ENCODE measurements around the gene PPP2CA.
"Not testable (repeated sequence)": the region's sequence is repeated elsewhere in the genome, so short reads cannot be mapped to it uniquely, and the experiment has no call there.

The PPP2CA gene

GRCh38 chr5:134227259-134227658 lies 1.4 kb upstream of the PPP2CA start:
- no peaks in the 10 kb centered on the region for H3K27me3 ChIP-seq (replicated peaks in 2 of 5; ENCODE audit: control insufficient read depth in 4 of 5, insufficient read depth in 5 of 5, low read length in 4 of 5)
- 95% methylated on average over 4 of the region's 5 CpGs for WGBS (ENCODE audit: insufficient coverage)
- no peaks in the 10 kb centered on the region for H3K9me3 ChIP-seq (ENCODE audit: control extremely low read depth in 1 of 5, control insufficient read depth in 4 of 5, insufficient read depth in 2 of 5, low read depth in 1 of 5, low read length in 4 of 5)
- H3K4me1 ChIP-seq (ENCODE audit: control extremely low read depth in 1 of 4, control insufficient read depth in 4 of 4, insufficient read depth in 4 of 4, low read length in 3 of 4), result peaks cover 22 to 40% (median 28%) of the 10 kb centered on the region in 4 experiments
- POLR2A ChIA-PET, result no interaction called here
- peak overlapping the region; percentile 99 to 100 for H3K27ac ChIP-seq (ENCODE audit: insufficient read depth in 1 of 2, low read depth in 1 of 2, low read length in 2 of 2, poor library complexity in 1 of 2, severe bottlenecking in 2 of 2)
- peak; percentile 27 to 55 (median 47) for DNase-seq
- CTCF ChIA-PET, result interaction anchor here (2.0 to 3.2 kb wide), 5 partner anchors 9 to 63 kb away, joined by 7 to 19 read pairs (median 9); no protein-coding TSS in a partner anchor
- H3K36me3 ChIP-seq (ENCODE audit: control insufficient read depth in 4 of 4, insufficient read depth in 4 of 4, low read length in 3 of 4), result peaks cover 0 to 4% (median 0%) of the 10 kb centered on the region in 4 experiments
- peak overlapping the region in 5 of 7 experiments; percentile 95 to 100 (median 98) for H3K4me3 ChIP-seq (ENCODE audit: control insufficient read depth in 1 of 7, extremely low read depth in 1 of 7, insufficient read depth in 4 of 7, low read depth in 2 of 7, low read length in 6 of 7)

- H3K27me3 ChIP-seq (replicated peaks in 2 of 5; ENCODE audit: control insufficient read depth in 4 of 5, insufficient read depth in 5 of 5, low read length in 4 of 5), result no peaks in the 10 kb centered on the region
- H3K9me3 ChIP-seq (ENCODE audit: control extremely low read depth in 1 of 5, control insufficient read depth in 4 of 5, insufficient read depth in 2 of 5, low read depth in 1 of 5, low read length in 4 of 5), result no peaks in the 10 kb centered on the region
- 4% methylated on average over 33 of the region's 51 CpGs for whole genome bisulfite sequencing (ENCODE audit: insufficient coverage)
- peak overlapping the region; percentile 95 to 100 (median 98) for H3K4me3 ChIP-seq (ENCODE audit: control insufficient read depth in 1 of 7, extremely low read depth in 1 of 7, insufficient read depth in 4 of 7, low read depth in 2 of 7, low read length in 6 of 7)
- ChIA-PET CTCF (interaction anchor here (2.0 to 3.2 kb wide), 5 partner anchors 10 to 64 kb away, joined by 7 to 19 read pairs (median 9); no protein-coding TSS in a partner anchor), POLR2A (interaction anchor here (0.6 to 0.7 kb wide), 3 partner anchors 14 to 398 kb away, joined by 3 to 6 read pairs (median 4); no protein-coding TSS in a partner anchor)
- peaks cover 0 to 4% (median 0%) of the 10 kb centered on the region in 4 experiments for H3K36me3 ChIP-seq (ENCODE audit: control insufficient read depth in 4 of 4, insufficient read depth in 4 of 4, low read length in 3 of 4)
- H3K4me1 ChIP-seq (ENCODE audit: control extremely low read depth in 1 of 4, control insufficient read depth in 4 of 4, insufficient read depth in 4 of 4, low read length in 3 of 4), result peaks cover 25 to 44% (median 33%) of the 10 kb centered on the region in 4 experiments
- peak overlapping the region; percentile 99 to 100 for H3K27ac ChIP-seq (ENCODE audit: insufficient read depth in 1 of 2, low read depth in 1 of 2, low read length in 2 of 2, poor library complexity in 1 of 2, severe bottlenecking in 2 of 2)
- DNase-seq, result peak; percentile 31 to 83 (median 83)
Observed at GRCh38 chr5:134226441-134227192, 744 bp upstream of the PPP2CA start.

GRCh38 chr5:134224888-134225779 lies 739 bp downstream of the PPP2CA start:
- ChIA-PET CTCF (interaction anchor here (1.0 to 3.2 kb wide), 9 partner anchors 11 to 65 kb away, joined by 3 to 19 read pairs (median 7); no protein-coding TSS in a partner anchor), POLR2A (interaction anchor here (0.6 to 1.9 kb wide), 7 partner anchors 15 to 401 kb away, joined by 3 to 12 read pairs (median 4); partner anchors contain the start of gene SKP1)
- Histone ChIP-seq H3K4me3 (ENCODE audit: control insufficient read depth in 1 of 7, extremely low read depth in 1 of 7, insufficient read depth in 4 of 7, low read depth in 2 of 7, low read length in 6 of 7) (peak overlapping the region; percentile 95 to 100 (median 98)), H3K36me3 (ENCODE audit: control insufficient read depth in 4 of 4, insufficient read depth in 4 of 4, low read length in 3 of 4) (peaks cover 0 to 15% (median 4%) of the 10 kb centered on the region in 4 experiments), H3K27ac (ENCODE audit: insufficient read depth in 1 of 2, low read depth in 1 of 2, low read length in 2 of 2, poor library complexity in 1 of 2, severe bottlenecking in 2 of 2) (peak overlapping the region; percentile 99 to 100), H3K4me1 (ENCODE audit: control extremely low read depth in 1 of 4, control insufficient read depth in 4 of 4, insufficient read depth in 4 of 4, low read length in 3 of 4) (peaks cover 25 to 44% (median 33%) of the 10 kb centered on the region in 4 experiments), H3K27me3 (replicated peaks in 2 of 5; ENCODE audit: control insufficient read depth in 4 of 5, insufficient read depth in 5 of 5, low read length in 4 of 5) (no peaks in the 10 kb centered on the region), H3K9me3 (ENCODE audit: control extremely low read depth in 1 of 5, control insufficient read depth in 4 of 5, insufficient read depth in 2 of 5, low read depth in 1 of 5, low read length in 4 of 5) (no peaks in the 10 kb centered on the region)
- WGBS (ENCODE audit: insufficient coverage), result 0% methylated on average over 44 of the region's 49 CpGs
- peak; percentile 74 to 82 (median 74) for DNase-seq

- Histone ChIP-seq H3K27ac (ENCODE audit: insufficient read depth in 1 of 2, low read depth in 1 of 2, low read length in 2 of 2, poor library complexity in 1 of 2, severe bottlenecking in 2 of 2) (peak overlapping the region in 1 of 2 experiments; percentile 100), H3K4me1 (ENCODE audit: control extremely low read depth in 1 of 4, control insufficient read depth in 4 of 4, insufficient read depth in 4 of 4, low read length in 3 of 4) (peaks cover 25 to 47% (median 33%) of the 10 kb centered on the region in 4 experiments)
- DNase-seq, result no peak
Observed at GRCh38 chr5:134223406-134224248, 2.2 kb downstream of the PPP2CA start.

GRCh38 chr5:134221690-134222089 lies 4.2 kb downstream of the PPP2CA start:
- peak overlapping the region in 2 of 7 experiments; percentile 15 to 25 for H3K4me3 ChIP-seq (ENCODE audit: control insufficient read depth in 1 of 7, extremely low read depth in 1 of 7, insufficient read depth in 4 of 7, low read depth in 2 of 7, low read length in 6 of 7)
- CTCF ChIA-PET, result interaction anchor here (1.0 to 3.0 kb wide), 4 partner anchors 8 to 67 kb away, joined by 3 to 10 read pairs (median 6); no protein-coding TSS in a partner anchor
- peaks cover 6 to 27% (median 9%) of the 10 kb centered on the region in 4 experiments for H3K36me3 ChIP-seq (ENCODE audit: control insufficient read depth in 4 of 4, insufficient read depth in 4 of 4, low read length in 3 of 4)
- not testable (repeated sequence) for DNase-seq; H3K27me3 ChIP-seq (replicated peaks in 2 of 5; ENCODE audit: control insufficient read depth in 4 of 5, insufficient read depth in 5 of 5, low read length in 4 of 5); H3K9me3 ChIP-seq (ENCODE audit: control extremely low read depth in 1 of 5, control insufficient read depth in 4 of 5, insufficient read depth in 2 of 5, low read depth in 1 of 5, low read length in 4 of 5)
- peaks cover 21 to 36% (median 28%) of the 10 kb centered on the region in 4 experiments for H3K4me1 ChIP-seq (ENCODE audit: control extremely low read depth in 1 of 4, control insufficient read depth in 4 of 4, insufficient read depth in 4 of 4, low read length in 3 of 4)
- POLR2A ChIA-PET, result interaction anchor here (1.8 kb wide), 2 partner anchors 12 to 45 kb away, joined by 4 to 10 read pairs; partner anchors contain the start of gene SKP1
- WGBS (ENCODE audit: insufficient coverage), result no CpG with 5 or more reads among the region's 5 CpGs
- H3K27ac ChIP-seq (ENCODE audit: insufficient read depth in 1 of 2, low read depth in 1 of 2, low read length in 2 of 2, poor library complexity in 1 of 2, severe bottlenecking in 2 of 2), result peak overlapping the region in 1 of 2 experiments; percentile 12

More at GRCh38 chr5:134223406-134224248, 2.2 kb downstream of the PPP2CA start:
- H3K9me3 ChIP-seq (ENCODE audit: control extremely low read depth in 1 of 5, control insufficient read depth in 4 of 5, insufficient read depth in 2 of 5, low read depth in 1 of 5, low read length in 4 of 5), result no peaks in the 10 kb centered on the region
- H3K4me3 ChIP-seq (ENCODE audit: control insufficient read depth in 1 of 7, extremely low read depth in 1 of 7, insufficient read depth in 4 of 7, low read depth in 2 of 7, low read length in 6 of 7), result peak overlapping the region in 6 of 7 experiments; percentile 95 to 100 (median 98)
- POLR2A ChIA-PET, result interaction anchor here (0.6 to 1.8 kb wide), 3 partner anchors 14 to 203 kb away, joined by 3 to 10 read pairs (median 4); partner anchors contain the start of gene SKP1
- H3K27me3 ChIP-seq (replicated peaks in 2 of 5; ENCODE audit: control insufficient read depth in 4 of 5, insufficient read depth in 5 of 5, low read length in 4 of 5), result no peaks in the 10 kb centered on the region
- CTCF ChIA-PET, result interaction anchor here (0.9 to 3.2 kb wide), 5 partner anchors 10 to 41 kb away, joined by 3 to 16 read pairs (median 9); no protein-coding TSS in a partner anchor
- 60% methylated on average over 5 of the region's 9 CpGs for WGBS (ENCODE audit: insufficient coverage)
- peaks cover 5 to 23% (median 6%) of the 10 kb centered on the region in 4 experiments for H3K36me3 ChIP-seq (ENCODE audit: control insufficient read depth in 4 of 4, insufficient read depth in 4 of 4, low read length in 3 of 4)

GRCh38 chr5:134215757-134216156 lies 10.1 kb downstream of the PPP2CA start:
- no peak for DNase-seq
- WGBS (ENCODE audit: insufficient coverage), result 100% methylated on average over 1 of the region's 2 CpGs
- no peaks in the 10 kb centered on the region for H3K27me3 ChIP-seq (replicated peaks in 2 of 5; ENCODE audit: control insufficient read depth in 4 of 5, insufficient read depth in 5 of 5, low read length in 4 of 5)
- H3K27ac ChIP-seq (ENCODE audit: insufficient read depth in 1 of 2, low read depth in 1 of 2, low read length in 2 of 2, poor library complexity in 1 of 2, severe bottlenecking in 2 of 2), result no peak overlapping the region
- H3K9me3 ChIP-seq (ENCODE audit: control extremely low read depth in 1 of 5, control insufficient read depth in 4 of 5, insufficient read depth in 2 of 5, low read depth in 1 of 5, low read length in 4 of 5), result peaks cover 2 to 20% (median 7%) of the 10 kb centered on the region in 5 experiments
- CTCF ChIA-PET, result interaction anchor here (0.7 to 1.5 kb wide), 2 partner anchors 22 to 31 kb away, joined by 3 to 5 read pairs; no protein-coding TSS in a partner anchor
- POLR2A ChIA-PET, result no interaction called here
- H3K4me1 ChIP-seq (ENCODE audit: control extremely low read depth in 1 of 4, control insufficient read depth in 4 of 4, insufficient read depth in 4 of 4, low read length in 3 of 4), result peaks cover 0 to 3% (median 0%) of the 10 kb centered on the region in 4 experiments
- peaks cover 15 to 33% (median 27%) of the 10 kb centered on the region in 4 experiments for H3K36me3 ChIP-seq (ENCODE audit: control insufficient read depth in 4 of 4, insufficient read depth in 4 of 4, low read length in 3 of 4)
- no peak overlapping the region for H3K4me3 ChIP-seq (ENCODE audit: control insufficient read depth in 1 of 7, extremely low read depth in 1 of 7, insufficient read depth in 4 of 7, low read depth in 2 of 7, low read length in 6 of 7)

Data from common myeloid progenitor, CD34-positive (primary cell).